ENCODE measurements around the gene UBE2D2.

- TF ChIP-seq EZH2 (IDR thresholded peaks at IDR 0.05; ENCODE audit: borderline replicate concordance, insufficient read depth, low read depth, low read length, poor library complexity, severe bottlenecking) (no peak), CTCF (IDR thresholded peaks at IDR 0.05) (no peak)
Measured at GRCh38 chr5:139557811-139558210, 3.3 kb upstream of the UBE2D2 start.

All from B cell (primary cell).